ENCODE results near the gene CCHCR1. TPM values are rescaled to one million over a fixed set of nuclear protein-coding genes. Genes with fewer than 3 reads are reported as not detected.

Gene CCHCR1
- total and polyA plus RNA-seq, 9 of the 15 experiments (the other 6 are each of a cell fraction or from before 2014, with no cell fraction given): 1.2 to 47.3 (median 32.0) TPM

DNA sequence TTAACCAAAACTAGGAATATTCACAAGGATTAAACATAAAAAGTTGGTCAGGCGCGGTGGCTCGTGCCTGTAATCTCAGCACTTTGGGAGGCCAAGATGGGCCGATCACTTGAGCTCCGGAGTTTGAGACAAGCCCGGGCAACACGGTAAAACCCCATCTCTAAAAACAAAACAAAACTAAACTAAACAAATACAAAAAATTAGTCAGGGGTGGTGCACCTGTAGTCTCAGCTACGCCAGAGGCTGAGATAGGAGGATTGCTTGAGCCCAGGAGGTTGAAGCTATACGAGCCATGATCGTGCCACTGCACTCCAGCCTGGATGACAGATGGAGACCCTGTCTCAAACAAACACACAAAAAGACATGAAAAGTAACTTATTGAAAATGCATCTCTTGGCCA, 21.9 kb downstream of the CCHCR1 start:
- ATAC-seq (no peak), DNase-seq (ENCODE audit: extremely low read depth in 1 of 4, low spot score in 3 of 4) (no peak), FAIRE-seq (no peak)
- Histone ChIP-seq H3K79me2 (ENCODE audit: control insufficient read depth, insufficient read depth, low read length) (no peaks in the 10 kb centered on the region), H3K4me3 (no peak overlapping the region), H3K9me3 (replicated peaks; ENCODE audit: control insufficient read depth, insufficient read depth, low read depth, low read length) (no peaks in the 10 kb centered on the region), H3K27ac (ENCODE audit: extremely low read depth, low read depth, low read length) (no peak overlapping the region), H3K4me2 (ENCODE audit: insufficient read depth, low read length) (no peak overlapping the region), H3K36me3 (ENCODE audit: control insufficient read depth, insufficient read depth, low read length) (no peaks in the 10 kb centered on the region), H3K9me1 (ENCODE audit: control insufficient read depth, insufficient read depth, low read length) (no peaks in the 10 kb centered on the region), H3K9ac (ENCODE audit: insufficient read depth in 1 of 2, low read depth in 2 of 2, low read length in 2 of 2) (no peak overlapping the region), H3K27me3 (ENCODE audit: control insufficient read depth in 2 of 2, insufficient read depth in 2 of 2, low read length in 2 of 2) (peaks cover 12 to 33% of the 10 kb centered on the region in 2 experiments), H2AFZ (ENCODE audit: low read depth, low read length) (no peak overlapping the region), H4K20me1 (replicated peaks; ENCODE audit: control insufficient read depth, insufficient read depth, low read length) (no peaks in the 10 kb centered on the region), H3K4me1 (replicated peaks in 1 of 2; ENCODE audit: control insufficient read depth in 2 of 2, insufficient read depth in 2 of 2, low read length in 2 of 2) (peaks cover 3 to 12% of the 10 kb centered on the region in 2 experiments; a peak in 4 of 5 replicates)
- in situ Hi-C loops (cut with MboI): loop anchor here (5.0 kb wide), 2 partner anchors 57 to 232 kb away; no protein-coding TSS in a partner anchor
- POLR2A ChIA-PET: interaction anchor here (0.6 kb wide), 1 partner anchor 411 kb away, joined by 3 read pairs; no protein-coding TSS in a partner anchor
- WGBS (ENCODE audit: insufficient coverage, low coverage, missing lambda C conversion rate): 14% methylated on average over 10 of the region's 10 CpGs
- CTCF ChIA-PET (ENCODE audit: low intra/inter-chr PET ratio): interaction anchor here (1.1 to 2.3 kb wide), 2 partner anchors 9 to 57 kb away, joined by 3 to 8 read pairs; no protein-coding TSS in a partner anchor
- BruUV-seq (replicated peaks): no TSS peak
- intact Hi-C loops (cut with micrococcal nuclease): loop anchor here (2.0 kb wide), 1 partner anchor 23 kb away; the partner anchor contains the start of gene TCF19
- no peak for TF ChIP-seq RNF219 (CRISPR knock-in tag; IDR thresholded peaks at IDR 0.05)
- no peak for TF ChIP-seq HNRNPK (IDR thresholded peaks at IDR 0.05; ENCODE audit: low read depth, low read length, poor library complexity, severe bottlenecking)
- TF ChIP-seq TSC22D4 (tag; IDR thresholded peaks at IDR 0.05): no peak
- TF ChIP-seq, protein P1, sequence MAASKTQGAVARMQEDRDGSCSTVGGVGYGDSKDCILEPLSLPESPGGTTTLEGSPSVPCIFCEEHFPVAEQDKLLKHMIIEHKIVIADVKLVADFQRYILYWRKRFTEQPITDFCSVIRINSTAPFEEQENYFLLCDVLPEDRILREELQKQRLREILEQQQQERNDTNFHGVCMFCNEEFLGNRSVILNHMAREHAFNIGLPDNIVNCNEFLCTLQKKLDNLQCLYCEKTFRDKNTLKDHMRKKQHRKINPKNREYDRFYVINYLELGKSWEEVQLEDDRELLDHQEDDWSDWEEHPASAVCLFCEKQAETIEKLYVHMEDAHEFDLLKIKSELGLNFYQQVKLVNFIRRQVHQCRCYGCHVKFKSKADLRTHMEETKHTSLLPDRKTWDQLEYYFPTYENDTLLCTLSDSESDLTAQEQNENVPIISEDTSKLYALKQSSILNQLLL (CRISPR knock-in tag; IDR thresholded peaks at IDR 0.05; ENCODE audit: borderline replicate concordance): no peak
- TF ChIP-seq ZNF780A (CRISPR knock-in tag; IDR thresholded peaks at IDR 0.05): no peak
- no peak for TF ChIP-seq RFX7 (CRISPR knock-in tag; IDR thresholded peaks at IDR 0.05)
- TF ChIP-seq HMG20B (CRISPR knock-in tag; IDR thresholded peaks at IDR 0.05): no peak
- TF ChIP-seq ZZZ3 (IDR thresholded peaks at IDR 0.05): no peak
- TF ChIP-seq MCM2 (IDR thresholded peaks at IDR 0.05; ENCODE audit: low read depth): no peak
- TF ChIP-seq, protein P2, sequence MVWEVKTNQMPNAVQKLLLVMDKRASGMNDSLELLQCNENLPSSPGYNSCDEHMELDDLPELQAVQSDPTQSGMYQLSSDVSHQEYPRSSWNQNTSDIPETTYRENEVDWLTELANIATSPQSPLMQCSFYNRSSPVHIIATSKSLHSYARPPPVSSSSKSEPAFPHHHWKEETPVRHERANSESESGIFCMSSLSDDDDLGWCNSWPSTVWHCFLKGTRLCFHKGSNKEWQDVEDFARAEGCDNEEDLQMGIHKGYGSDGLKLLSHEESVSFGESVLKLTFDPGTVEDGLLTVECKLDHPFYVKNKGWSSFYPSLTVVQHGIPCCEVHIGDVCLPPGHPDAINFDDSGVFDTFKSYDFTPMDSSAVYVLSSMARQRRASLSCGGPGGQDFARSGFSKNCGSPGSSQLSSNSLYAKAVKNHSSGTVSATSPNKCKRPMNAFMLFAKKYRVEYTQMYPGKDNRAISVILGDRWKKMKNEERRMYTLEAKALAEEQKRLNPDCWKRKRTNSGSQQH (CRISPR knock-in tag; IDR thresholded peaks at IDR 0.05): no peak
- no peak for TF ChIP-seq CEBPZ (IDR thresholded peaks at IDR 0.05; ENCODE audit: borderline replicate concordance, low read depth, low read length)
- no peak for TF ChIP-seq ZNF75A (CRISPR knock-in tag; IDR thresholded peaks at IDR 0.05)
- TF ChIP-seq ZNF785 (CRISPR knock-in tag; IDR thresholded peaks at IDR 0.05): no peak
